ENCODE data around the gene FARP1. TPM values are rescaled to one million over a fixed set of nuclear protein-coding genes. Genes with fewer than 3 reads are reported as not detected.
"Not testable (repeated sequence)": the region's sequence is repeated elsewhere in the genome, so short reads cannot be mapped to it uniquely, and the experiment has no call there.

FARP1 gene
- total and polyA plus RNA-seq, 2 of the 8 experiments (the other 6 are each of a cell fraction or from before 2014, with no cell fraction given), result 24.7 to 104 TPM

- 84% methylated on average over 3 of the region's 3 CpGs; no CpG with 5 or more reads in 1 of the 2 experiments for WGBS, 2 experiments (ENCODE audit: extremely low coverage in 1 of 2, insufficient coverage in 1 of 2, insufficient read length in 1 of 2, insufficient replicate concordance in 2 of 2, low coverage in 1 of 2, low lambda C conversion rate in 2 of 2, missing lambda C conversion rate in 1 of 2)
- H4K5ac ChIP-seq (ENCODE audit: insufficient read length, low read depth, low read length); H3K4me2 ChIP-seq (ENCODE audit: insufficient read depth in 1 of 2, low read depth in 2 of 2, low read length in 2 of 2); H2BK20ac ChIP-seq (ENCODE audit: low read length); H2AFZ ChIP-seq (ENCODE audit: low read length); H2BK5ac ChIP-seq (ENCODE audit: low read depth, low read length); H4K8ac ChIP-seq (ENCODE audit: extremely low read depth, insufficient read depth, low read length); POLR2A ChIA-PET (ENCODE audit: partially characterized antibody); H3K56ac ChIP-seq (replicated peaks; ENCODE audit: insufficient read length, low read depth, low read length); H3K18ac ChIP-seq (ENCODE audit: extremely low read depth, low read length); H3K4me3 ChIP-seq (ENCODE audit: extremely low read depth in 1 of 4, insufficient read depth in 2 of 4, low read depth in 3 of 4, low read length in 4 of 4); H3K79me1 ChIP-seq (ENCODE audit: low read depth, low read length); H3K23ac ChIP-seq (ENCODE audit: insufficient read length); H3K27ac ChIP-seq (ENCODE audit: low read depth, low read length); H3K27me3 ChIP-seq (replicated peaks in 1 of 4; ENCODE audit: control insufficient read depth in 3 of 4, extremely low read depth in 1 of 4, insufficient read depth in 3 of 4, low read length in 3 of 4); H3K9ac ChIP-seq (replicated peaks in 1 of 4; ENCODE audit: extremely low read depth in 1 of 4, low read depth in 3 of 4, low read length in 3 of 4); H4K91ac ChIP-seq (replicated peaks; ENCODE audit: insufficient read length, low read length); H3K14ac ChIP-seq (ENCODE audit: insufficient read length); H3K4ac ChIP-seq (replicated peaks; ENCODE audit: insufficient read length, low read depth, low read length); H2BK120ac ChIP-seq (replicated peaks; ENCODE audit: low read depth, low read length); FAIRE-seq; H4K20me1 ChIP-seq (replicated peaks in 1 of 2; ENCODE audit: control insufficient read depth in 1 of 2, insufficient read depth in 2 of 2, low read length in 2 of 2); H2AK5ac ChIP-seq (ENCODE audit: low read depth, low read length); H3K9me3 ChIP-seq (ENCODE audit: insufficient read depth in 2 of 2, low read depth in 1 of 2, low read length in 1 of 2); H3K23me2 ChIP-seq (ENCODE audit: low read depth, low read length); H2BK15ac ChIP-seq (ENCODE audit: low read length); DNase-seq (ENCODE audit: low read depth in 1 of 2, low spot score in 2 of 2); H2BK12ac ChIP-seq (ENCODE audit: low read depth, low read length); H3K36me3 ChIP-seq (ENCODE audit: control insufficient read depth in 2 of 4, insufficient read depth in 4 of 4, low read length in 3 of 4): not testable (repeated sequence)
- peaks cover 2 to 23% (median 17%) of the 10 kb centered on the region in 4 experiments; a peak in 5 of 7 replicates for H3K4me1 ChIP-seq (replicated peaks in 1 of 4; ENCODE audit: control insufficient read depth in 3 of 4, insufficient read depth in 4 of 4, low read length in 3 of 4)
- H3K79me2 ChIP-seq (ENCODE audit: control insufficient read depth in 1 of 2, insufficient read depth in 2 of 2, low read length in 2 of 2), result peaks cover 0 to 29% of the 10 kb centered on the region in 2 experiments; a peak in 3 of 4 replicates
- CTCF ChIA-PET (ENCODE audit: partially characterized antibody), result interaction anchor here (1.0 kb wide), 1 partner anchor 9 kb away, joined by 3 read pairs; no protein-coding TSS in a partner anchor
Observed at GRCh38 chr13:98271646-98272045, 128.8 kb downstream of the FARP1 start.

All from H1 (cell line).